Activated T-helper 1 cell treated with Interleukin-2 at 50 U/mL for 16 hours (primary cell): Measurements from ENCODE around the gene ARMS2.

Source experiments
- DNase-seq: peaks from one replicate; pipeline ENCODE4 v3.0.0-alpha.2; 2020; ENCODE audit warnings: low read depth

The ARMS2 gene

GRCh38 chr10:122473116-122473515 lies 18.7 kb downstream of the ARMS2 start:
- DNase-seq, result no peak

GRCh38 chr10:122474131-122474818 lies 19.8 kb downstream of the ARMS2 start:
- DNase-seq, result no peak

- DNase-seq, result no peak
These were observed 20.6 kb downstream of the ARMS2 start for GRCh38 chr10:122475100-122475499.

- DNase-seq, result no peak
These were observed 21.3 kb downstream of the ARMS2 start for GRCh38 chr10:122475591-122476332.

GRCh38 chr10:122476333-122476695 lies 21.9 kb downstream of the ARMS2 start:
- no peak for DNase-seq

GRCh38 chr10:122477436-122477835 lies 23.0 kb downstream of the ARMS2 start:
- DNase-seq, result no peak

- DNase-seq, result no peak
These were observed 24.5 kb downstream of the ARMS2 start for GRCh38 chr10:122478971-122479370.

- no peak for DNase-seq
These were observed 25.8 kb downstream of the ARMS2 start for GRCh38 chr10:122480146-122480833.

GRCh38 chr10:122481296-122482056 lies 27.0 kb downstream of the ARMS2 start:
- DNase-seq, result no peak

- no peak for DNase-seq
These were observed 30.0 kb downstream of the ARMS2 start for GRCh38 chr10:122484276-122485060.

- no peak for DNase-seq
These were observed 31.2 kb downstream of the ARMS2 start for GRCh38 chr10:122485670-122486069.

- DNase-seq, result no peak
These were observed 32.1 kb downstream of the ARMS2 start for GRCh38 chr10:122486406-122487080.

GRCh38 chr10:122487174-122487765 lies 32.8 kb downstream of the ARMS2 start:
- DNase-seq, result no peak

- no peak for DNase-seq
These were observed 35.8 kb downstream of the ARMS2 start for GRCh38 chr10:122490268-122490667.

- DNase-seq, result peak; percentile 17
These were observed 36.6 kb downstream of the ARMS2 start for GRCh38 chr10:122490786-122491680.

- DNase-seq, result no peak
These were observed 37.6 kb downstream of the ARMS2 start for GRCh38 chr10:122492006-122492405.

- DNase-seq, result no peak
These were observed 38.6 kb downstream of the ARMS2 start for GRCh38 chr10:122492999-122493481.

GRCh38 chr10:122493761-122494160 lies 39.3 kb downstream of the ARMS2 start:
- DNase-seq, result no peak

- DNase-seq, result no peak
These were observed 39.8 kb downstream of the ARMS2 start for GRCh38 chr10:122494173-122494820.
